ENCODE measurements around the gene PRKCE. TPM values are rescaled to one million over a fixed set of nuclear protein-coding genes. Genes with fewer than 3 reads are reported as not detected.

The PRKCE gene
- total and polyA plus RNA-seq, 4 donors: 2.5 to 38.6 (median 5.8) TPM

GRCh38 chr2:45750001-45750400 lies 98.5 kb downstream of the PRKCE start (continued):
- TF ChIP-seq ATF3 (IDR thresholded peaks at IDR 0.05): no peak

- Histone ChIP-seq H3K9ac (ENCODE audit: low read depth in 1 of 2, low read length in 2 of 2) (no peak overlapping the region), H3K27ac (ENCODE audit: low read depth in 1 of 2, low read length in 2 of 2) (no peak overlapping the region), H3K4me1 (ENCODE audit: control insufficient read depth in 4 of 4, insufficient read depth in 4 of 4, low read length in 3 of 4) (no peaks in the 10 kb centered on the region), H3K36me3 (ENCODE audit: control insufficient read depth in 4 of 4, insufficient read depth in 3 of 4, low read depth in 1 of 4, low read length in 3 of 4) (no peaks in the 10 kb centered on the region), H3K9me3 (ENCODE audit: control insufficient read depth in 4 of 4, low read length in 3 of 4) (no peaks in the 10 kb centered on the region), H3K4me3 (ENCODE audit: low read depth in 1 of 3, low read length in 3 of 3) (no peak overlapping the region), H3K27me3 (ENCODE audit: control insufficient read depth in 4 of 4, insufficient read depth in 4 of 4, low read length in 3 of 4) (no peaks in the 10 kb centered on the region)
- TF ChIP-seq SP1 (IDR thresholded peaks at IDR 0.05): no peak
- no peak for TF ChIP-seq ZBTB33 (IDR thresholded peaks at IDR 0.05)
- no peak for TF ChIP-seq TAF1 (conservative IDR thresholded peaks at IDR 0.05)
- no peak for TF ChIP-seq HNF4A (conservative IDR thresholded peaks at IDR 0.05)
- 90% methylated on average over 1 of the region's 1 CpG for WGBS
- DNase-seq (ENCODE audit: low spot score): no peak
Measured at GRCh38 chr2:45750484-45750883, 99.0 kb downstream of the PRKCE start.

- no peaks in the 10 kb centered on the region for H3K9me3 ChIP-seq (ENCODE audit: control insufficient read depth in 4 of 4, low read length in 3 of 4)
- TF ChIP-seq SP1 (IDR thresholded peaks at IDR 0.05): no peak
- no peak for TF ChIP-seq FOXA1 (IDR thresholded peaks at IDR 0.05)
- H3K9ac ChIP-seq (ENCODE audit: low read depth in 1 of 2, low read length in 2 of 2): no peak overlapping the region
- H3K27ac ChIP-seq (ENCODE audit: low read depth in 1 of 2, low read length in 2 of 2): no peak overlapping the region
- no peak overlapping the region for H3K4me3 ChIP-seq (ENCODE audit: low read depth in 1 of 3, low read length in 3 of 3)
- WGBS: 97% methylated on average over 4 of the region's 4 CpGs
- no peaks in the 10 kb centered on the region for H3K36me3 ChIP-seq (ENCODE audit: control insufficient read depth in 4 of 4, insufficient read depth in 3 of 4, low read depth in 1 of 4, low read length in 3 of 4)
- H3K27me3 ChIP-seq (ENCODE audit: control insufficient read depth in 4 of 4, insufficient read depth in 4 of 4, low read length in 3 of 4): no peaks in the 10 kb centered on the region
- no peaks in the 10 kb centered on the region for H3K4me1 ChIP-seq (ENCODE audit: control insufficient read depth in 4 of 4, insufficient read depth in 4 of 4, low read length in 3 of 4)
- no peak for DNase-seq (ENCODE audit: low spot score)
Measured at GRCh38 chr2:45753381-45753780, 101.9 kb downstream of the PRKCE start.

- Histone ChIP-seq H3K27me3 (ENCODE audit: control insufficient read depth in 4 of 4, insufficient read depth in 4 of 4, low read length in 3 of 4) (no peaks in the 10 kb centered on the region), H3K27ac (ENCODE audit: low read depth in 1 of 2, low read length in 2 of 2) (no peak overlapping the region), H3K4me3 (ENCODE audit: low read depth in 1 of 3, low read length in 3 of 3) (no peak overlapping the region), H3K36me3 (ENCODE audit: control insufficient read depth in 4 of 4, insufficient read depth in 3 of 4, low read depth in 1 of 4, low read length in 3 of 4) (no peaks in the 10 kb centered on the region), H3K4me1 (ENCODE audit: control insufficient read depth in 4 of 4, insufficient read depth in 4 of 4, low read length in 3 of 4) (peaks cover 0 to under 1% (median 0%) of the 10 kb centered on the region in 4 donors), H3K9me3 (ENCODE audit: control insufficient read depth in 4 of 4, low read length in 3 of 4) (no peaks in the 10 kb centered on the region), H3K9ac (ENCODE audit: low read depth in 1 of 2, low read length in 2 of 2) (no peak overlapping the region)
- 90% methylated on average over 12 of the region's 12 CpGs for WGBS
- DNase-seq (ENCODE audit: low spot score): no peak
- no peak for TF ChIP-seq HNF4A (conservative IDR thresholded peaks at IDR 0.05)
- TF ChIP-seq TAF1 (conservative IDR thresholded peaks at IDR 0.05): no peak
- no peak for TF ChIP-seq RXRA (IDR thresholded peaks at IDR 0.05)
- no peak for TF ChIP-seq ATF3 (IDR thresholded peaks at IDR 0.05)
- no peak for TF ChIP-seq SP1 (IDR thresholded peaks at IDR 0.05)
- no peak for TF ChIP-seq FOXA1 (IDR thresholded peaks at IDR 0.05)
- no peak for TF ChIP-seq EGR1 (IDR thresholded peaks at IDR 0.05; ENCODE audit: low read depth in 2 of 2)
- no peak for TF ChIP-seq JUND (IDR thresholded peaks at IDR 0.05)
- no peak for TF ChIP-seq ZBTB33 (IDR thresholded peaks at IDR 0.05)
- TF ChIP-seq REST (IDR thresholded peaks at IDR 0.05): no peak
- no peak for TF ChIP-seq FOXA2 (IDR thresholded peaks at IDR 0.05)
- TF ChIP-seq MAX (IDR thresholded peaks at IDR 0.05): no peak
- TF ChIP-seq HNF4G (IDR thresholded peaks at IDR 0.05): no peak
- TF ChIP-seq YY1 (IDR thresholded peaks at IDR 0.05): no peak
Measured at GRCh38 chr2:45754131-45755010, 102.9 kb downstream of the PRKCE start.

Data from liver (tissue), 9 donors.